Placental pericyte (primary cell): ENCODE data around the gene CYCS. TPM values are rescaled to one million over a fixed set of nuclear protein-coding genes. Genes with fewer than 3 reads are reported as not detected.

Experiments
- total RNA-seq: library from RNA; depleted of rRNA; stranded (reverse); fragments of >200 nt; gene quantifications from 2 replicates; pipeline ENCODE4 v1.2.3, GENCODE V29; 2012

Gene CYCS
- total RNA-seq = 27.4 and 38.5 TPM in 2 replicates

GRCh38 chr7:25125137-25125946, at the start of gene CYCS:
TSS of gene CYCS (minus strand) at chr7:25125260. CDS start at chr7:25124119, 1,141 bp downstream.

Other genes with a start within 250 kb of the CYCS start
- 40.7 and 55.7 TPM in 2 replicates for gene OSBPL3, start 145.1 kb downstream of the CYCS start, total RNA-seq
- not detected in 2 replicates for gene NPVF, start 103.2 kb upstream of the CYCS start, total RNA-seq